Urinary bladder (tissue), 4 donors: Measurements from ENCODE around the gene RHBDL1. TPM values are rescaled to one million over a fixed set of nuclear protein-coding genes. Genes with fewer than 3 reads are reported as not detected.

Experiments
- DNase-seq: peaks from one replicate; pipeline ENCODE4 v3.0.0-alpha.2; 2015; ENCODE audit errors: extremely low spot score
- H3K27ac ChIP-seq: one replicate; pipeline ENCODE4 v1.5.1; 2013; ENCODE audit warnings: low read depth, mild to moderate bottlenecking, moderate library complexity
- H3K36me3 ChIP-seq: one replicate; pipeline ENCODE4 v1.6.1; 2013; ENCODE audit warnings: mild to moderate bottlenecking, moderate library complexity; ENCODE audit not compliant: insufficient read depth
- H3K4me1 ChIP-seq: one replicate; pipeline ENCODE4 v1.6.1; 2013; ENCODE audit warnings: mild to moderate bottlenecking, moderate library complexity; ENCODE audit not compliant: insufficient read depth
- H3K4me3 ChIP-seq: one replicate; pipeline ENCODE4 v1.5.1; 2013; ENCODE audit warnings: low read depth, low read length
- WGBS: extraction: QIAGEN DNeasy Blood & Tissue Kit; methylation state at CpG from one replicate; pipeline ENCODE4 v1.1.7; 2013; 5-methylcytosine and 5-hydroxymethylcytosine counted together
- polyA plus RNA-seq: library from polyadenylated mRNA; stranded (reverse); fragments of 200-250 nt; gene quantifications from one replicate; pipeline ENCODE4 v1.2.3, GENCODE V29; 2013
- total RNA-seq: library from RNA; depleted of rRNA; stranded (reverse); fragments of >200 nt; gene quantifications from one replicate; pipeline ENCODE4 v1.2.3, GENCODE V29; 2014
- donor health status: healthy with polysubstance abuse.
- donor health status: healthy.

Gene RHBDL1
- total RNA-seq (0.95 TPM), polyA plus RNA-seq (1.3 TPM)

DNA sequence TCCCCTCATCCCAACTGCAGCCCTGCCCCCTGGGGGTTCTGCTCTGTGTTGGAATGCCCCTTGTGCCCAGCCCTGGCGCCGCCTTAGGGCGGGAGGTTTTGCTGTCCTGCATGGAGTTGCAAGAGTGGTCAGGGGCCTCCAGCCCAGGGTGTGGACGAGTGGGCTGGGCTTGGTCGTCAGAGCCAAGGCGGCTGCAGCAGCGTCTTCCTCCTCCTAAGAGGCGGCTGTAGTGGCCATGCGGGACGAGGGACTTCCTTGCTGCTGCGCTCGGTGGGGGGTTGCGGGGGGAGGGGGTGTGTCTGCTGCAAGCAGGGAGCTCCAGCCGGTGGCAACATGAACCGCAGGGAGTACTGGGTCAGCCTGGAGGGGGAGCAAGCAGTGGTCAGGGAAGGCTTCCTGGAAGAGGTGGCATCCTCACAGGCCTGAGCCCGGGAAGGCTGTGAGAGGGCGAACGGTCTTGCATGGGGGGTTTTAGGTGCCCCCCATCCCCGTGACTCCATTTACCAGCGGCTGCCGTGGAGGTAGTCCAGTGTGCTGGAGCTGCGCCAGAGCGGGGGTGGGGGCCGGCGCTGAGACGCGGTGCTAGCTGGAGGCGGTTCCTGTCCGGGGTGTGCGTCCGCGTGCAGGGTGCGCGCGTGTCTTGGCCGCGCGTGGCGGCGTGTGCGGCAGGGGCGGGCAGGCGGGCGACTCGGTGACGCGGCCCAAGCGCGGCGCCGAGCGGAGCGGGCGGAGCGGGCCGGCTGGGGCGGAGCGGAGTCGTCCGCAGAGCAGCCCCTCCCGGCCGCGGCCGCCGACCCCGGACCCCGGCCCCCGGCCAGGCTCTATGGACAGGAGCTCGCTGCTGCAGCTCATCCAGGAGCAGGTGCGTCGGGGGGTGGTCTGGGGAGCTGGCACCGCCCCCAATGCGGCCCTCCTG lies at the start of gene RHBDL1:
Gene RHBDL1, plus strand, starts transcription at position 704 of the 916 bp plus-strand sequence. Its CDS starts 120 bp downstream, at position 824.
- no peaks in the 10 kb centered on the region for H3K4me1 ChIP-seq
- H3K4me3 ChIP-seq: peak within 1 kb of the TSS; percentile 9
- no peak within 1 kb of the TSS for H3K27ac ChIP-seq
- 3% methylated on average over 73 of the region's 73 CpGs for WGBS
- H3K36me3 ChIP-seq: no peaks in the 10 kb centered on the region
- no peak for DNase-seq

- Histone ChIP-seq H3K36me3 (peaks cover 1% of the 10 kb centered on the region), H3K27ac (no peak overlapping the region), H3K4me1 (no peaks in the 10 kb centered on the region), H3K4me3 (no peak overlapping the region)
- 94% methylated on average over 35 of the region's 35 CpGs for WGBS
- DNase-seq: no peak
These were observed 49.3 kb upstream of the RHBDL1 start for GRCh38 chr16:625977-626765.

DNA sequence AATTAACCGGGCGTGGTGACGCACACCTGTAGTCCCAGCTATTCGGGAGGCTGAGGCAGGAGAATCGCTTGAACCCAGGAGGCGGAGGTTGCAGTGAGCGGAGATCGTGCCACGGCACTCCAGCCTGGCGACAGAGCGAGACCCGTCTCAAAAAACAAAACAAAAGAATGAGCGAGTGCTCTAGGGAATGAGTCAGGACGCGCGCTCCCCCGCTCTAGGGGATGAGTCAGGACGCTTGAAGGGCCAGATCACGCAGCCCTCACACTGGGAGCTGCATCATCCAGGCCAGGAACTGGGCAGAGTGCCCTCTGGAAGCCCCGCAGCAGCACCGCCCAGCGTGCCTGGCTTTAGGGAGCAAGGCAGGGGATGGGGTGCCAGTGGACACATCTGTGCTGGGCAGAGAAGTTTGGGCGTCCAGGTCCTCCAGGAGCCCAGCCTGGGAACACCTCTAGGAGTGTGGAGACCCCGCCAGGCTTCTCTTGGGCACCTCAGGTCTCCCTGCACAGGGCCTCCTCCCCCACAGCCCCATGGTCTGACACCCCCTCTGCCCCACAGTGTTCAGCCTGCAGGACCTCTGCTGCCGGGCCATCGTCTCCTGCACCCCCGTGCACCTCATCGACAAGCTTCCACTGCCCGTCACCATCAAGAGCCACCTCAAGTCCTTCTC lies 48.6 kb upstream of the RHBDL1 start:
- peaks cover 1% of the 10 kb centered on the region for H3K36me3 ChIP-seq
- H3K27ac ChIP-seq: no peak overlapping the region
- H3K4me3 ChIP-seq: no peak overlapping the region
- no peak for DNase-seq
- 92% methylated on average over 29 of the region's 29 CpGs for WGBS
- H3K4me1 ChIP-seq: no peaks in the 10 kb centered on the region

DNA sequence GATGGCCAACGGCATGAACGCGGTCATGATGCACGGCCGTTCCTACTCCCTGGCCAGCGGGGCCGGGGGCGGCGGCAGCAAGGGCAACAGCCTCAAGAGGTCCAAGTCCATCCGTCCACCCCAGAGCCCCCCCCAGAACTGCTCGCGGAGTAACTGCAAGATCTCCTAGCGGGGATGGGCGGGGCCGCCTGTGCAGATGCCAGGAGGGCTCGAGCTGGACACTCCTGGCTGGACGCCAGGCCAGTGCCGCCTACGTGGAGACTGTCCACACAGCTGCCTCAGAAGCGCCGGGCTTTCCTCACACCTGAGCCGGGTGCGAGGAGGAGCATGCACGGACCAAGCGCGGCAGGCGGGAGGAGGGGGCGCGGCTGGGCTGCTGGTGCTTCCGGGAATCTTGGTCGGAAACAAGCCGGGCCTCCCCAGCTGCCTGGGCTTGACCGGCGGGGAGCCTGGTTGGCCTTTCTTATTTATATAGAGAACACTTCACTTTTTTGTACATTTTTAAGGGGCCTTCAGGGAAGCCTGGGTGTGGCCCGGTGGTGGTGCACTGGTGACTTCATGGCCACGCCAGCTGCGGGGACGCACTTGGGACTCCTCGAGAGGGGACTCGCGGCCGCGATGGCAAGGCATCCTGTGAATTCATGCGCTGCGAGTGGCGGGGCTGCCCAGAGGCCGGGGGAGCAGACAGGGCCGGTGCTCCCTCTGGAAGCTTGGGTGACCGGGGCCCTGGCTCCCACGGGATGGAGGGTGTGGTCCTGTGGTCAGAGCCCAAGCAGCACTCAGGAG lies 47.8 kb upstream of the RHBDL1 start:
- no peak for DNase-seq
- 86% methylated on average over 50 of the region's 50 CpGs for WGBS
- H3K27ac ChIP-seq: no peak overlapping the region
- H3K4me1 ChIP-seq: no peaks in the 10 kb centered on the region
- peaks cover 1% of the 10 kb centered on the region for H3K36me3 ChIP-seq
- no peak overlapping the region for H3K4me3 ChIP-seq

GRCh38 chr16:628321-629061 lies 47.0 kb upstream of the RHBDL1 start:
- Histone ChIP-seq H3K36me3 (peaks cover 1% of the 10 kb centered on the region), H3K4me1 (no peaks in the 10 kb centered on the region), H3K4me3 (no peak overlapping the region), H3K27ac (no peak overlapping the region)
- DNase-seq: no peak
- 93% methylated on average over 33 of the region's 33 CpGs for WGBS

DNA sequence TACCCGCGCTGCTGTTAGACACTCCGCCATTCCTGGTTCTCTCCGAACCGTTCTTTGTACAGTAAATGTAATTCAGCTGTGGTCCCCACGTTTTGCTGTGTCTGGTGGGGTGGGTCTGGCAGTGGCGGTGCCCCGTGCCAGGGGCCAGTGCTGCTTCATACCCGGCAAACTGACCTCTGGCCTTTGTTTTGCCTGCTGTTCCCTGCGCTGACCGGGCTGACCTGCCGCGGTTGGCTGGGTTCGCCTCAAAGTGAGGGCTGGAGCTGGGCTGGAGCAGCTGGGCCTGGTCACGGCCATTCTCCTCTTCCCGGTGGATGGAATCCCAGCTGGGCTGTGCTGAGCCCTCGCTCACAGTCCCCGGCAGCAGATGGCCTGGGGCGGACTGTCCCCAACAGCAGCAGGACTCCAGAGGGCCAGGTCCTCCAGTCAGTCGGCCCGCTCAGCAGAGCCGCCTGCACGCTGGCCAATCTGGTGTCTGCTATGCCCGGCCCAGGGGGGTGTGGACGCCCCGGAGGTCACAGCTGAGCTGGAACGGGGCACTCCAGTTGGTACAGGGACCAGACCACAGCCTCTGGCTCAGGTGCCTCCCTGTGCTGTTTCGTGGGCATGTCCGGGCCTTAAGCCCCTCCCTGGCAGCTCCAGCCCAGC lies 46.2 kb upstream of the RHBDL1 start:
- no peaks in the 10 kb centered on the region for H3K4me1 ChIP-seq
- no peak for DNase-seq
- H3K27ac ChIP-seq: no peak overlapping the region
- H3K36me3 ChIP-seq: peaks cover 1% of the 10 kb centered on the region
- 63% methylated on average over 29 of the region's 29 CpGs for WGBS
- no peak overlapping the region for H3K4me3 ChIP-seq

DNA sequence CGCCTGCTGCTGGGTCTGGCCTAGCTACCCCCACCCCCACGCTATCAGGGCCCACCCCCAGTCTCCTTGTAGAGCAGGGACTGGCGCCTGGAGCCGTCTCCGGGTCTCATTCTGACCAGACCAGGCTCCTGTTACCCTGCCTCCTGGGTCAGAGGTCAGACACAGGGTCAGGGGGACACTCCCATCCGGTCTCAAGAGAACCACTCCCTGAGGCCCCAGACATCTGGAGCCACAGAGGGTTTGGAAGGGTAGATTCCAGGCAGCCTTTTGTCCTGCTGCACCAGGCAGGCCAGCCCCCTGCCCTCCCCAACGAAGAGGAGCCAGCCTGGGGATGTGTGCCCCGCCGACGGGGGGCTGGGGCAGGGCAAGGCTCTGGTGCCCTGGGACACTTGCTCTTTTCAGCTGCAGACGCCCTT lies 45.6 kb upstream of the RHBDL1 start:
- Histone ChIP-seq H3K36me3 (peaks cover 1% of the 10 kb centered on the region), H3K4me3 (no peak overlapping the region), H3K27ac (no peak overlapping the region), H3K4me1 (no peaks in the 10 kb centered on the region)
- 39% methylated on average over 11 of the region's 11 CpGs for WGBS
- DNase-seq: no peak

- Histone ChIP-seq H3K4me3 (no peak overlapping the region), H3K4me1 (no peaks in the 10 kb centered on the region), H3K36me3 (peaks cover 1% of the 10 kb centered on the region), H3K27ac (no peak overlapping the region)
- DNase-seq: no peak
- WGBS: 34% methylated on average over 29 of the region's 29 CpGs
These were observed 45.1 kb upstream of the RHBDL1 start for GRCh38 chr16:630249-630814.

GRCh38 chr16:630815-631405 lies 44.6 kb upstream of the RHBDL1 start, which contains the start of gene WFIKKN1:
Gene WFIKKN1 (plus strand): TSS chr16:630985. CDS start chr16:631254, 269 bp downstream.
- Histone ChIP-seq H3K4me3 (no peak within 1 kb of the TSS), H3K4me1 (no peaks in the 10 kb centered on the region), H3K36me3 (peaks cover 1% of the 10 kb centered on the region), H3K27ac (no peak within 1 kb of the TSS)
- WGBS: 3% methylated on average over 23 of the region's 23 CpGs
- no peak for DNase-seq

DNA sequence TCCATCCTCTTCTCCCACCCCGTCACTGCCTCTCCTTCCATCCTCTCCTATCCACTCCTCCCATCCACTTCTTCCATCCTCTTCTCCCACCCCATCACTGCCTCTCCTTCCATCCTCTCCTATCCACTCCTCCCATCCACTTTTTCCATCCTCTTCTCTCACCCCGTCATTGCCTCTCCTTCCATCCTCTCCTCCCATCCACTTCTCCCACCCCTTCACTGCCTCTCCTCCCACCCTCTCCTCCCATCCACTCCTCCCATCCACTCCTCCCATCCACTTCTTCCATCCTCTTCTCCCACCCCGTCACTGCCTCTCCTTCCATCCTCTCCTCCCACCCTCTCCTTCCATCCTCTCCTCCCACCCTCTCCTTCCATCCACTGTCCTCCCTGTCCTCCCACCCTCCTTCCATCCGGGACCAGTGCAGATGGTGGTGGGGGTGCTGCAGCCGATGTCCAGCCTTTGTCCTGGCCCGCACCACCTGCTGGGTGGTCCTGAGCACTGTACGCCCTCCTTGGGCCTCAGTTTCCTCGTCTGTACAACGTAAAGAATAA lies 43.6 kb upstream of the RHBDL1 start:
- WGBS: 51% methylated on average over 9 of the region's 9 CpGs
- Histone ChIP-seq H3K4me3 (no peak overlapping the region), H3K27ac (no peak overlapping the region), H3K36me3 (peaks cover 1% of the 10 kb centered on the region), H3K4me1 (no peaks in the 10 kb centered on the region)
- no peak for DNase-seq
